KOPT-K1 (cell line): ENCODE measurements around the gene BCAS3.

Source experiments
- H3K27ac ChIP-seq: fragments of 200-600 bp; sonication (generic); 2 replicates; pipeline ENCODE4 v1.5.1; 2016; ENCODE audit warnings: antibody characterized with exemption, mild to moderate bottlenecking, low read depth, low read length; ENCODE audit not compliant: poor library complexity, severe bottlenecking
- H3K36me3 ChIP-seq: fragments of 200-600 bp; sonication (generic); 2 replicates; pipeline ENCODE4 v1.5.1; 2017; ENCODE audit warnings: antibody characterized with exemption, mild to moderate bottlenecking, low read length, moderate library complexity; ENCODE audit not compliant: insufficient read depth
- H3K9me3 ChIP-seq: fragments of 200-600 bp; sonication (generic); 2 replicates; pipeline ENCODE4 v1.5.1; 2017; ENCODE audit warnings: antibody characterized with exemption, low read length, mild to moderate bottlenecking; ENCODE audit not compliant: insufficient read depth, poor library complexity, severe bottlenecking

BCAS3 gene

DNA sequence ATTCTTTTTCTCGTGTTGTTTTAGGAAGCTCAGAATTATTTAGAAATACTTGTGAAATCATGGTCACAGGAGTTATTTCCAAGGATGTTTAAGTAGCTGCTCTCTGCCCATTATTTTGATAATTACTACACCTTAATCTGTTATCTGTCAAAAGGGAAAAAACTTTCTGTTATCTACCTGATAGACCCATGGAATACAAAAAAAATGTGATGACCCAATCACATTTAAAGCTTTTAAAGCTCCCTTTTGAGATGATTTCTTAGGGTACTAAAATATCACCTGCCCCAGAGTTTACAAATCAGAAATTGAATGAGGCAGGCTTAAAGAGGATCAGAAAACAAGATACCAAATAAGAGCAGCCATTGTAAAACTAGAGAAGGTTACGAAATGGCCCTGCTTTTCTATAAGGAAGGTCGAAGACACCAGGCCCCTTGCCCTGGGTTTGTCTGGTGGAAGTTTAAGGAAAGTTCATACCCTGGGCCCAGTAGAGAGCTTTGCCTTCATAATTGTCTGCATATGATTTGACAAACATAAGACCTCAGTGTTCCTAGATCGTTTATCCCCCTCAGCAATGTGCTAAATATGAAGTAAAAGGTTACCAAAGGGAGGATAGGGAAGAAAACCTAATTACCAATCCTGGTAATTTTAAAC, 572.1 kb downstream of the BCAS3 start:
- Histone ChIP-seq H3K36me3 (no peaks in the 10 kb centered on the region), H3K27ac (no peak overlapping the region), H3K9me3 (no peaks in the 10 kb centered on the region)

DNA sequence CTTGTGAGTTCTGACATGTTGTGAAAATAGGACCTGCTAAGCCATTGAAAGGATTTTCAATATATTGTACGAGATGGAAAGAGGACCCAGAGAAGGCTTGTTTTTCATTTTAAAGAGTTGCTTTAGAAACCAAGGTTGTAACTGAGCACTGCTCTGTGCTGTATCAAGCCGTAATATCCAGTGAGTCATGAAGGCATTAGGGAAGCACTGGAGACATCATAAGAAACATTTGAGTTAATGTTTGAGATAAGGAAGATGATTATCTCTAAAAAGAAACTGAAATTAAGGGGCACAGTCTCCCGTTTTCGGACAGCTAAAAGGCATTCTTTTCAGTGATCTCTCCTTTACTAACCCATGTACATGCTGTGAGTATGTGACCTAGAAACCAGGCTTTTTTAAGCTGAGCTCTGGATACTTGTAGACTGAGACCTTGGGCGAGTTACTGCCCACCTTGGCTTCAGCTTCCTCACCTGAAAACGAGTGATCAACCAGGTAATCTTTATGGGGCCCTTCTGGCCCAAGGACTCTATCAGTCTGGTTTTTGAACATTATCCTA, 572.8 kb downstream of the BCAS3 start:
- Histone ChIP-seq H3K36me3 (no peaks in the 10 kb centered on the region), H3K27ac (no peak overlapping the region), H3K9me3 (no peaks in the 10 kb centered on the region)

DNA sequence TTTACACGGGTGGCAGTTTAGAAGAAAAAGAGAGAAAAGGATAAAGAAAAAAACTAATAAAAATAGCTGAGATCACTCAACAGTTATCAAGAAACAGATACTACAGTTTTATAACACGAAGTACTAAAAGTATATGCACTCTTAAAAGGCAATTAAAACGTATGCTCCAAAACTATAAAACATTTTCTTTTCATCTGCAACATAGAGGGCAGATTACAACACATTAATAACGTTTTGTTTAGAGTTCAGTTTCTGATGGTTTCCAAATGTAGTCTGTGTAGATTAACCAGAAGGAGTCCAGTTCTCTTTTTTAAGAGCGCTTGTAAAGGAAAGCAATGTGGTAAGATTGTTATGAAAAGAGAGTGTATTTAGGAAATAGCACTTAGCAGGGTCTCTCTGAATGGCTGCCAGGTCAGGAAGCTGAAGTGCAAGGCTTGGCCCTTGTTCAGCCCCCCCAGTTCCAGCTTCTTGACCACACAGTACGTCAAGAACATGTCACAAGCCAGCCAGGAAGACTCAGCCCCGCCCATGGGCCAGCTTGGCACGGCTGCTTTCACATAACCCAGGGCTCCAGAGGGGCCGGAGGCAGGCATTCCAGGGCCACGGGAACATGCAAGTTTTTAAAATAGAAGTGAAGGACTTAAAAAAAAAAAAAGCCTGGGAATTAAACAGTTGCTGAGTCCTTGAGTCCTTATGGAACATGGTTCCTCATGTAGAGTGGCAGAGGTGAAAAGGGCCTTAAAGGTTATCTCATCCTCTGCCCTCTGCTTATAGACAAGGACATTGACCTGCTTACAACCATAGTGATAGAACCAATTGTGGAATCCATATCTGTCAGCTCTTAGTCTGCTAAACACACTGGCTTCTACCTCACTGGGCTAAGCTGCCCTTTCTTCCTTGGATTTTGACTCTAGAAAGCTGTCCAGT, 574.6 kb downstream of the BCAS3 start:
- no peaks in the 10 kb centered on the region for H3K9me3 ChIP-seq

DNA sequence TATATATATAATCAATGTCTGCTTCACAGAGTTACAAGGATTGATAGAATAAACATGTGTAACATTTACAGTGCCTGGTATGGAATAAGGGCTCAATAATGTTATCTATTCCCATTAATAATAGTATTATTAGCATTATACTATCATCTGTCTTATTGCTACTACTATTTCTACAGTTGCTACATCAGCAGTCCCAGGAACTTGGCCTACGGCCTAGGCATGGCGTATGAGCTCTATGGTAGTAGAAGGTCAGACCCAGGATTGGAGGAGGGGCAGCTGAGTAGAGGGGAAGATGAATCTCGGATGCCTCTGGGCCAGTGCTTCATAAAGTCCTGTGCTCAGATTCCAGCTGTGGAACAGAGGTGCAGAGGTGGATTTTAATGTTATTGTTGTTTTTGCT, 575.7 kb downstream of the BCAS3 start:
- no peak overlapping the region for H3K27ac ChIP-seq
- no peaks in the 10 kb centered on the region for H3K9me3 ChIP-seq
- H3K36me3 ChIP-seq: no peaks in the 10 kb centered on the region

More for the DNA sequence above, 574.6 kb downstream of the BCAS3 start:
- H3K27ac ChIP-seq: no peak overlapping the region
- no peaks in the 10 kb centered on the region for H3K36me3 ChIP-seq

DNA sequence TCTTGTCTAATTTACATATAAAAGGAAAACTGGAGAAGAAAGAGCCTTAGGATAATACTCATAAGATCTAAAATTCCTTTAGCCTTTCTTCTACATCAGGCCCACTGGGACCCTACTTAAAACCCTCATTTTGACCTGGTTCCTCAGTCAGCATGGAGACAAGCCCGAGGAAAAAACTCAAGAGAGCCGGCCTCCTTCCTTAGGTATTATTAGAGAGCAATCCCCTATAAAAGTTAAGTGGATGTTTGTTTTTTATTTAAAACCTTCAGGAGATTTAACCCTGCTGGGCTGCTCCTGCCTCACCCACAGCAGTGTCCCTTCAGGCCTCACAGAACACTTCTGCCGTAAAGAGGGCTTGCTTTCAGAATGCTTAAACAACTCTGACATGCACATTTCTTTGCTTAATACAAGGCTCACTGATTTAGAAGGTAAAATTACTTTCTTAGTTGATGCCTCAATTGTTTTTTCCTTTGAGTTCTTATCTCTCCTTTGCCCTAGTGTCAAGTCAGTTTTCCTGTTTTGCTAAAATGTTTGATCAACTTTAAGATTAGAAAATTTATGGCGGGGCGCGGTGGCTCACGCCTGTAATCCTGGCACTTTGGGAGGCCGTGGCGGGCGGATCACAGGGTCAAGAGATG, 576.4 kb downstream of the BCAS3 start:
- Histone ChIP-seq H3K36me3 (no peaks in the 10 kb centered on the region), H3K9me3 (no peaks in the 10 kb centered on the region), H3K27ac (no peak overlapping the region)

DNA sequence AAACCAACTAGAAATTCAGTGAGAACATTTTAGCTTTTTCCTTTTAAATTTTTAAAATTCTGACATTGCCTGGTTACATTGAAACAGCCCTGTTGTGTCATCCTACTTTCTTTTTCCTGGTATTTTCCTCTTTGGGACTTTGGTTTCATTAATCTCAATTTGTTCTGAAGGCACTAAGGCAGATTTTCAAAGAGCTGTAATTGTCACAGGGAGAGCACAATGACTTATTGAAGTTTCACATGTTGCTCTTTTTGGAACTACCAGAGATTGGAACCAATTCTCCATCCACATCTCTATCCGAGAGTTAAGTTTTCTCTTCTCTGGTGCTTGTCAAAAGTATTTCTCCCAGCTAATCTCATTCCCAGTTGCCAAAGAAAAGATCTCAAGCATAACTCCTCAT, 577.3 kb downstream of the BCAS3 start:
- Histone ChIP-seq H3K9me3 (no peaks in the 10 kb centered on the region), H3K36me3 (no peaks in the 10 kb centered on the region), H3K27ac (no peak overlapping the region)

DNA sequence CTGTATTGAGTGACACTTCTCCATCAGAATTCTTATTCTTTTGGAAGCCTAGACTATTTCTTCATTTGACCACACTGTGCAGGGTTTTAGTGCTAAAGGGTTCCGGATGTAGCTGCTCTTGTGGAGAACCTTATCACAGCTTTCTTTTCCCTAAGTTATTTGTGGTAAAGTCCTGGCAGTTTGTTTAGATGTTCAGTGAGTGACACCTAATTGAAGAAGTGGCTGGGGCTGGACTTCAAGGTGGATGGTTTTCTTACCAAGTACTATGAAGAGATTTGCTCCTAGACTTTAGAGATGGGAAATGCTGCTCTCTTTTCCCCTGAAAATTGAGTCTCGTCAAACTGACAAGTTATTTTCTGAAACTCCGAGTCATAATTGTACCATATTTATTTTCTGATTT, 578.0 kb downstream of the BCAS3 start:
- Histone ChIP-seq H3K36me3 (no peaks in the 10 kb centered on the region), H3K27ac (no peak overlapping the region), H3K9me3 (no peaks in the 10 kb centered on the region)

DNA sequence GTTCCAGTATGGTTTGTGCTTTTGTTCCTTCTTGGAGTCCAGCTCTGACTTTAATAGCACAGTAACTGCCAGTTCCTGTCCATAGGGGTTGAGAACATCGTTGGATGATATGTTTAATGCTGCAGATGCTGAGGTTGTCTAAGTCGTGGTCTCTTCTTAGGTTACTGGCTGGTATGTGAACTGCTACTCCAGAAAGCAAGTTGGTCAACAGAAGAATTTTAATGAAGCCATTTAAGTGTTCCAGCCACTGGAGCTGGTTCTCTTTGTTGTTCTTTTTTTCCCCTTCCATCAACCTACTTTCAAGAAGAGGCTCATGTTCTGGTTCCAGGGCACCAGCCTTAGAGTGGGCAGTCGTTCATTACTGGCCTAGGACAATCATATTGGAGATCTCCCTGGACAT, 581.7 kb downstream of the BCAS3 start:
- H3K9me3 ChIP-seq: no peaks in the 10 kb centered on the region
- H3K36me3 ChIP-seq: no peaks in the 10 kb centered on the region
- H3K27ac ChIP-seq: no peak overlapping the region

DNA sequence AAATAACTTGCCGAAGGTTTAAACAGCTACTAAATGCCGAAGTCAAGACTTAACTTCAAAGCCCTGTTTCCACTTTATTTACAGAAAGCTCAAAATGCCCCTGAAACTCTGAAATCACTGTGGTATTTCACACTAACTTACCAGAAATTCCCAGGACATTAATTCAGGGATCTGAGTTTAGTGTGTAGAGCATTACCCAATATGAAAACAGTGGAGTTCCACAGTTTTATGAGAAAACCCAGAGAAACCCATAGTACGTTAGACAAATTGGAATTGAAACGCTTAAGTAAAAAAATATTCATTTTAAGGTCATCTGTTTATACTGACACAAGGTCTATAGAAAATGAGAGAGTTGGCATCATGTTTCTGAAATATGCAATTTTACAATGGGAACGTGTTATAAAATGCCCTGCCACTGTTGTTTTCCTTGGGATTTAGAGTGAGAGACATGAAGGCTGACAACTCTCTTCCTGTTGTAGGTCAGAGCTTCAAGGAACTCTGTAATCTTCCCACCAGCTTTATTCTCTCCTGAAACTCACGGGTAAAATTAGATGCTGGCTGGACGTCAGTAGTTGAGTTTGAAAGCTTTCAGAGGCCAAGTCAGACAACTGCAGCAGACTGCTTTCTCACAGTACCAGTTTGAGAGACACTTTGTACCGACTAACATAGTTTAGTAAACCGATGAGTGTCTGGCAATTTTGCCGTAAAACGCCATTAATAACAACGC, 582.6 kb downstream of the BCAS3 start:
- Histone ChIP-seq H3K27ac (no peak overlapping the region), H3K36me3 (no peaks in the 10 kb centered on the region), H3K9me3 (no peaks in the 10 kb centered on the region)

DNA sequence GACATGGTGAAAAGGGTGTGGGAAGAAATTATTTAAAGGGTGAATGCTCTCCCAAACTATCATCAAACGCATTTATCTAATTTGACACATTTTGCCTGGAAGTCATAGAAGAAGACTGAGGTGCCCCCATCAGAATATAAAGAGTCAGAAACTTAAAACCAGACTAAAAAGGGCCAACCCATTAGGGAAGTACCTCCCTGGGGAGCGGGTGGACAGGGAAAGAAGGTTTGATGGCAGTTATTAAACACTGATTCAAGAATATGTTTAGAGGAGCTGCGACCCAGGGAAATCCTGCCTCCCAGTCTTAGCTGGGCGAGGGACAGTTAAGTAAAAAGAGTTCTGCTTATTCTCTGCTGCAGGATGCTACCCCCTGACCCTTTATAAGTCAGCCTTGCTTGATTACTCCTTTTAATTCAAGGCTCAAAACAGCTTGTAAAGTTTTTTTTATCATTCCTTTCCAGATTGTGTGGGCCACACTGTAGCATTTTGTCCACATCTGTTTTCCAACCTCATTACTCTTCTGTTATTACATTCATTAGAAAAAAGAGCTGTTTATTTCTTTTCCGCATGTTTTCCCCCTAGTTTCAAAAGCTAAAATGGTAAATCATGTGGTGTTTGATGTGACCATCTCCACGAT, 583.5 kb downstream of the BCAS3 start:
- Histone ChIP-seq H3K27ac (no peak overlapping the region), H3K9me3 (no peaks in the 10 kb centered on the region), H3K36me3 (no peaks in the 10 kb centered on the region)

DNA sequence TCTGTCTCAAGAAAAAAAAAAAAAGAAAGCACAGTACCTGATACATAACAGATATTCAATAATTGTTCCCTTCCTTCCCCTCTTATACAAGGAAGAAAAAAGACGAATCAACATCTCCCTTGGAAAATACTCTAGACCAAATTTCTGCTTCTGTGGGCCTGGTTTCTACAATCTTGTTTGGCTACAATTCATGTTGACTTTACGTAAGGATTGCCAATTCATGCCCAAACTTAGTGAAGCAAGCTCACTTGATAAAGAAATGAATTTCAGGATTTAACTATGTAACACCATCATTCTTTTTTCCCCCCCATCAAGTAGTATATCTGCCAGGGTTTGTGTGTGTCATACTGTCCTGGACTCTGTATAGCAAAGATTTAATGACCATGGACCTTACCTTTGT, 587.7 kb downstream of the BCAS3 start:
- no peaks in the 10 kb centered on the region for H3K36me3 ChIP-seq
- no peak overlapping the region for H3K27ac ChIP-seq
- no peaks in the 10 kb centered on the region for H3K9me3 ChIP-seq

DNA sequence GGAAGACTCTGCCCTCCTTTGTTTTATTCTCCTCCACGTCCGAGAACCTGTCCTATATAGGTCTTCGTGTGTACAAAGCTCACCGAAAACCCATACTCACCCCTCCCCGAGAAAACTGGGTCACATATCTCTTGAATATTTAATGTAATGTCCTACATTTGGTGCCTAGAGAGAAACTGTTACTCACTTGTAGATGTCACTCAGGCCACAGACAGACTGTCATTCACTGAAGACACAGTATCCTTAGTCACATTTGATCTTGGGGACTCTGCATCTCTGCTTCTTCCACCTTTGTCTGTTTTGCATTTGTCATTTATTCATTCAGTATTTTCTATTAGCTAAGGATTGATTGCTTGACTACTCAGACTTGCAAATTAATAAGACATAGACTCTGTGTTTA, 590.2 kb downstream of the BCAS3 start:
- H3K27ac ChIP-seq: no peak overlapping the region
- H3K36me3 ChIP-seq: no peaks in the 10 kb centered on the region
- no peaks in the 10 kb centered on the region for H3K9me3 ChIP-seq

DNA sequence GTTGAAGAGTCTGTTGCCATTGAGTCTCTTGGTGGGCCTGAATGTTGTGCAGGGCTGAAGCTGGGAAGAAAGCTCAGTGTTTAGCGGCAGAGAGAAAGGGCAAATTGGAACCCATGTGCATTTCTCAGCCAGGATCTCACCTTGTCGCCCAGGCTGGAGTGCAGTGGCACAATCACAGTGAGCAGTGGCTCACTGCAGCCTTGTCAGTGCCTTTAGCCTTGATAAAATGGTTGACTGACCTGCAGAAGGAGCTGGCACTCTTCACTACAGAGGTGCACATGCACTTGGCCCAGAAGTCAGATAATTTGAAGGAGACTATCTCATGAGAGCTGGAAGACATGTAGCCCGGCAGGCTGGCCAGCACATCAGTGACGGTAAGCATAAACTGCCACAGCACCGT, 597.7 kb downstream of the BCAS3 start:
- no peaks in the 10 kb centered on the region for H3K36me3 ChIP-seq
- no peak overlapping the region for H3K27ac ChIP-seq
- no peaks in the 10 kb centered on the region for H3K9me3 ChIP-seq

DNA sequence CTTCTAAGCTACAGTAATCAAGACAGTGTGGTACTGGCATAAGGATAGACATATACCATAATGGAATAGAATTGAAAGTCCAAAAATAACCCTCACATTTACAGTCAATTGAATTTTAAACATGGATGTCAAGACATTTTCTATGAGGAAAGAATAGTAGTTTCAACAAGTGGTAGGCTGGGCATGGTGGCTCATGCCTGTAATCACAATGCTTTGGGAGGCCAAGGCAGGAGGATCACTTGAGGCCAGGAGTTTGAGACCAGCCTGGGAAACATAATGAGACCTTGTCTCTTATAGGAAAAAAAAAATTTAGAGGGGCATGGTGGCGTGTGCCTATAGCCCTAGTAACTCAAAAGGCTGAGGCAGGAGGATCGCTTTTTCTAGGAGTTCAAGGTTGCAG, 599.2 kb downstream of the BCAS3 start:
- Histone ChIP-seq H3K9me3 (no peaks in the 10 kb centered on the region), H3K27ac (no peak overlapping the region), H3K36me3 (no peaks in the 10 kb centered on the region)
